GM12878 (cell line): ENCODE results near the gene SPRR2E. TPM values are rescaled to one million over a fixed set of nuclear protein-coding genes. Genes with fewer than 3 reads are reported as not detected.

Experiments
- ATAC-seq: fragments of 200-7000 bp; cut with Tn5 transposase; 3 replicates; pipeline ENCODE4 v1.9.1; 2020; ENCODE audit warnings: mild to moderate bottlenecking, moderate library complexity
- BruUV-seq: library from RNA; stranded (reverse); fragments of 400-500 nt; replicated peaks from 2 replicates; lab custom pipeline; 2021; lab: Mats Ljungman, UMichigan
- CTCF ChIA-PET: fragments of 300-600 bp; sonication (Branson Sonifier 250); formaldehyde crosslinking; extraction: SDS; loops from one replicate; lab custom pipeline; 2021; ENCODE audit warnings: inconsistent platforms; lab: Yijun Ruan, JAX
- POLR2A ChIA-PET: fragments of 350-600 bp; formaldehyde crosslinking; extraction: SDS; loops from one replicate; lab custom pipeline; 2021; ENCODE audit warnings: inconsistent platforms; lab: Charles Lee
- RAD21 ChIA-PET: fragments of 300-600 bp; sonication (Branson Sonifier 250); formaldehyde crosslinking; loops from one replicate; lab custom pipeline; 2023; ENCODE audit warnings: antibody characterized with exemption; ENCODE audit not compliant: unreplicated experiment; lab: Charles Lee
- SMC1A ChIA-PET: fragments of 300-600 bp; sonication (Branson Sonifier 250); formaldehyde crosslinking; loops from one replicate; lab custom pipeline; 2023; ENCODE audit not compliant: unreplicated experiment, uncharacterized antibody; lab: Charles Lee
- DNase-seq: peaks from one replicate; pipeline ENCODE4 v3.0.0-alpha.2; 2011; ENCODE audit warnings: low read depth, low spot score
- FAIRE-seq: peaks from 3 replicates; lab custom pipeline; 2011; peaks lifted over from hg19 to GRCh38; lab: Jason Lieb, UNC
- H2AFZ ChIP-seq: 2 replicates; pipeline ENCODE4 v1.6.0; 2011; ENCODE audit warnings: low read depth, low read length, control low read depth; ENCODE audit not compliant: control insufficient read depth
- H3K27ac ChIP-seq: 2 replicates; pipeline ENCODE4 v1.5.1; 2011; ENCODE audit warnings: control low read depth; ENCODE audit not compliant: control insufficient read depth, insufficient read depth
- H3K27me3 ChIP-seq, 2 experiments: replicated peaks in 1 of 2; 2 replicates each; pipeline versions ENCODE4 v1.6.0 to v1.6.1; 2011; ENCODE audit warnings: low read length in 1 of 2; ENCODE audit not compliant: control insufficient read depth in 2 of 2, insufficient read depth in 2 of 2
- H3K36me3 ChIP-seq, 2 experiments: 2 replicates each; pipeline ENCODE4 v1.5.1; 2011; ENCODE audit warnings: low read length in 1 of 2; ENCODE audit not compliant: control insufficient read depth in 2 of 2, insufficient read depth in 2 of 2
- H3K4me1 ChIP-seq: 2 replicates; pipeline ENCODE4 v1.6.1; 2011; ENCODE audit warnings: mild to moderate bottlenecking, low read length, moderate library complexity, mixed read lengths; ENCODE audit not compliant: control insufficient read depth, insufficient read depth
- H3K4me2 ChIP-seq: 2 replicates; pipeline ENCODE4 v1.6.0; 2011; ENCODE audit warnings: control low read depth; ENCODE audit not compliant: control insufficient read depth, insufficient read depth
- H3K4me3 ChIP-seq: fragments of 200-600 bp; sonication (generic); 2 replicates; pipeline ENCODE4 v1.5.1; 2016
- H3K79me2 ChIP-seq: 2 replicates; pipeline ENCODE4 v1.6.0; 2011; ENCODE audit warnings: low read length; ENCODE audit not compliant: control insufficient read depth, insufficient read depth
- H3K9ac ChIP-seq: 2 replicates; pipeline ENCODE4 v1.8.0; 2011; ENCODE audit warnings: low read length, control low read depth, mixed read lengths; ENCODE audit not compliant: control insufficient read depth, insufficient read depth
- H3K9me3 ChIP-seq: replicated peaks from 3 replicates; pipeline ENCODE4 v1.5.1; 2011; ENCODE audit warnings: mild to moderate bottlenecking, low read length; ENCODE audit not compliant: control insufficient read depth, insufficient read depth
- H4K20me1 ChIP-seq: 2 replicates; pipeline ENCODE4 v1.6.0; 2011; ENCODE audit not compliant: control insufficient read depth, insufficient read depth
- BRCA1 ChIP-seq: IDR thresholded peaks from 2 replicates; pipeline ENCODE4 v1.6.1; 2011; ENCODE audit warnings: low read depth, low read length, improper control_type of control experiment
- GATAD2B ChIP-seq: fragments of 450-650 bp; conservative IDR thresholded peaks from 2 replicates; pipeline ENCODE4 v1.6.1; 2017; ENCODE audit warnings: low read depth, mild to moderate bottlenecking, moderate library complexity
- HDGF ChIP-seq: fragments of 450-650 bp; IDR thresholded peaks from 2 replicates; pipeline ENCODE4 v1.6.1; 2016; ENCODE audit warnings: antibody characterized with exemption
- LARP7 ChIP-seq: fragments of 450-650 bp; IDR thresholded peaks from 2 replicates; pipeline ENCODE4 v1.6.1; 2017; ENCODE audit warnings: mild to moderate bottlenecking
- MYB ChIP-seq: fragments of 150-350 bp; IDR thresholded peaks from 2 replicates; pipeline ENCODE4 v1.6.1; 2014; ENCODE audit warnings: mild to moderate bottlenecking, low read depth, low read length, borderline replicate concordance
- NRF1 ChIP-seq: conservative IDR thresholded peaks from 2 replicates; pipeline ENCODE4 v1.6.1; 2011; ENCODE audit warnings: mild to moderate bottlenecking, low read depth, low read length, improper control_type of control experiment
- POU2F2 ChIP-seq: IDR thresholded peaks from 3 replicates; pipeline ENCODE4 v1.6.1; 2011; ENCODE audit warnings: low read depth, mild to moderate bottlenecking, low read length, borderline replicate concordance
- SPI1 ChIP-seq: IDR thresholded peaks from 2 replicates; pipeline ENCODE4 v1.6.1; 2011; ENCODE audit warnings: low read depth, mild to moderate bottlenecking, low read length, moderate library complexity, borderline replicate concordance; ENCODE audit not compliant: insufficient read depth
- STAT3 ChIP-seq: IDR thresholded peaks from 2 replicates; pipeline ENCODE4 v1.6.1; 2011; ENCODE audit warnings: low read depth, low read length, improper control_type of control experiment
- WGBS: methylation state at CpG from one replicate; pipeline ENCODE4 v1.1.6; 2016; ENCODE audit warnings: low lambda C conversion rate; ENCODE audit not compliant: insufficient replicate concordance, insufficient coverage; ENCODE audit errors: missing lambda C conversion rate; 5-methylcytosine and 5-hydroxymethylcytosine counted together
- in situ Hi-C: fragments of 300-500 bp; cut with MboI; formaldehyde crosslinking; loops from 9 replicates; pipeline ENCODE4 v1.14.3; 2018; ENCODE audit warnings: mixed read lengths
- intact Hi-C: fragments of 100-400 bp; cut with micrococcal nuclease; formaldehyde crosslinking; loops from one replicate; pipeline ENCODE4 v1.14.2; 2022; ENCODE audit not compliant: unreplicated experiment
- polyA plus RNA-seq, 11 experiments: library from polyadenylated mRNA; depleted of rRNA in 4 of 11; unstranded in 6 of 11; stranded (reverse) in 5 of 11; fragments of >200 nt; fragmentation: Nextera tagmentation in 4 of 11; fragmentation: Illumina TruSeq in 1 of 11; extraction: Ambion mirVana in 4 of 11; extraction: Trizol in 1 of 11; gene quantifications; 1 replicate in 1 of 11; 2 replicates in 10 of 11; pipeline versions ENCODE4 v1.2.1 to v1.2.3, GENCODE V29; 2011 to 2016; ENCODE audit warnings: inconsistent platforms in 2 of 11, missing spikeins in 2 of 11, low read depth in 1 of 11
- total RNA-seq, 4 experiments: library from RNA; depleted of rRNA in 3 of 4; stranded (reverse); fragments of >200 nt in 3 of 4; fragmentation: Illumina TruSeq in 1 of 4; extraction: Trizol in 1 of 4; gene quantifications; 2 replicates each; pipeline versions ENCODE4 v1.2.1 to v1.2.3, GENCODE V29; 2013 to 2021
- TF ChIP-seq, protein P1 (sequence below): fragments of 450-650 bp; IDR thresholded peaks from 2 replicates; pipeline ENCODE4 v1.6.1; 2014; ENCODE audit warnings: mild to moderate bottlenecking

Gene SPRR2E
- total and polyA plus RNA-seq, 10 of the 15 experiments (the other 5 are each of a cell fraction or from before 2014, with no cell fraction given): not detected

DNA sequence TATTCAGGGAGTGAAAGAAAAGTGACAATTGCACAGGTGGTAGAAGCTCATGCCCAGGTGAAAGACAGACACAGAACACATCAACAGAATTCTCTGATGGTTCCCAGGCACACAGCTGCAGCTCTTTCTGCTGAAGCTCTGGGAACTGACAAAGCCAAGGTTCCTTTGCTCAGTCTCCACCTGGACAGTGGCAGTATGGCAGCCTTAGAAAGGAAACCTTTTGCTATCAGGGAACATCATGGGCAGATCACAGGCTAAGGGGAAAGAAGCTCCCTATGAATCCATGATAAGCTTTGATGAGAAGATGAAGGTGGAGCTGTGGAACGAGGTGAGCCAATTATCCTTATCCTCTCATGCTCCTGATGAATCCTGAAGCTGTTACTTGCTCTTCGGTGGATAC, 24.1 kb downstream of the SPRR2E start:
- Histone ChIP-seq H3K36me3 (no peaks in the 10 kb centered on the region), H3K27me3 (no peaks in the 10 kb centered on the region), H2AFZ (no peak overlapping the region), H3K27ac (no peak overlapping the region), H3K4me3 (no peak overlapping the region), H3K9ac (no peak overlapping the region), H3K9me3 (no peaks in the 10 kb centered on the region), H3K4me1 (no peaks in the 10 kb centered on the region), H4K20me1 (no peaks in the 10 kb centered on the region), H3K4me2 (no peak overlapping the region), H3K79me2 (no peaks in the 10 kb centered on the region)
- WGBS: 3% methylated on average over 2 of the region's 2 CpGs
- in situ Hi-C loops: no loop called here
- ATAC-seq (no peak), DNase-seq (no peak), FAIRE-seq (no peak)
- ChIA-PET POLR2A (no interaction called here), CTCF (interaction anchor here (0.9 to 1.8 kb wide), 3 partner anchors 9 to 123 kb away, joined by 3 to 4 read pairs (median 3); no protein-coding TSS in a partner anchor), SMC1A (interaction anchor here (0.6 kb wide), 1 partner anchor 17 kb away, joined by 3 read pairs; no protein-coding TSS in a partner anchor), RAD21 (no interaction called here)
- intact Hi-C loops: no loop called here
- TF ChIP-seq STAT3: no peak
- no peak for TF ChIP-seq GATAD2B
- no peak for TF ChIP-seq LARP7
- no peak for TF ChIP-seq HDGF
- TF ChIP-seq NRF1: no peak
- BruUV-seq: no TSS peak

DNA sequence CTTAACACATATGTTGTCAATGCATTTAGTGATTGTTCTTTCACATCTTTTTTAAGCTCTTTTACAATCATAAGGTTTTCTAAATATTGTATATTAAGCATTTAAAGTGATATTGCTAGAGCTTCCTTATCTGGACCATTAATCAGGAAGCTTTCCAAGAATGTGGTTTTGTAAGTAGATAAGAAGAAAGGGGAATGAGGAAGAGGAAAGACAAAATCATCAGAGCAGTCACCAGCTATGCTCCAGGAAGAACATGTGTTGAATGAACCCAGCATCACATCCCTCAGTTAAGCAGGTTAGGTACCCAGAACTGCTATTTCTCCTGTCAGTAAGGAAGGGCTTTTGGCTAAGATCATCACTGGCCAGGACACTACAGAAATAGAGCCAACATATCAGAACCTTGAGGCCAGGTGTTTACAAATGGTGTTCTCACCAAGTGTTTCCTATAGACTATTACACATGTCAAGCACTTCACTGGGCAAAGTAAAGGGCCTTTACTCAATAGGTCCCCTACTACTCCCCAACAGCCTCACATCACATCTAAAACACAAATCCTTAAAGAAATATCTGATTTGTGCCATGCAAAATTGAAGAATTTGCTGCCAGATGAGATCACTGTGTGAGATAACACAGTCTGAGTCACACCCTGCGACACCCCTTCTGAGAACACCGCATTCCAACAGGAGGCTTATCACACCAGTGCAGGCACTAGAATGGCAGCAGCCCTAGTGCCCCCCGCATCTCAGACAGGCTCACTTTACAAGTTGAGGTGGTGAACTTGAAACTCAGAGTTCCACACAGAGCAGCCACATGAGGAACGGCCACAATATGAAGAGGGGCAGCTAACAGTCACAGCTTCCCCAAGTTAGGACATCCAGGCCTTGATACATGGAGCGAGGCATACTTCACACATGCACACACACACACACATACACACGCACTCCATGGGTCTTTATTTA, 35.2 kb downstream of the SPRR2E start:
- H3K9me3 ChIP-seq: no peaks in the 10 kb centered on the region
- FAIRE-seq: no peak
- CTCF ChIA-PET: interaction anchor here (0.9 to 1.3 kb wide), 3 partner anchors 8 to 134 kb away, joined by 3 read pairs; no protein-coding TSS in a partner anchor
- BruUV-seq: no TSS peak
- no peaks in the 10 kb centered on the region for H4K20me1 ChIP-seq
- no peak overlapping the region for H3K27ac ChIP-seq
- POLR2A ChIA-PET: no interaction called here
- no peaks in the 10 kb centered on the region for H3K27me3 ChIP-seq
- no peak overlapping the region for H3K4me3 ChIP-seq
- no peak overlapping the region for H2AFZ ChIP-seq
- no peaks in the 10 kb centered on the region; the same call in 1 of the 2 replicates for H3K4me1 ChIP-seq
- SMC1A ChIA-PET: interaction anchor here (0.8 kb wide), 1 partner anchor 9 kb away, joined by 4 read pairs; no protein-coding TSS in a partner anchor
- 23% methylated on average over 6 of the region's 6 CpGs for WGBS
- RAD21 ChIA-PET: interaction anchor here (0.7 kb wide), 1 partner anchor 96 kb away, joined by 4 read pairs; no protein-coding TSS in a partner anchor
- no peak overlapping the region for H3K4me2 ChIP-seq
- no peak overlapping the region for H3K9ac ChIP-seq
- no peaks in the 10 kb centered on the region for H3K36me3 ChIP-seq
- DNase-seq: no peak
- H3K79me2 ChIP-seq: no peaks in the 10 kb centered on the region
- TF ChIP-seq, protein P1, sequence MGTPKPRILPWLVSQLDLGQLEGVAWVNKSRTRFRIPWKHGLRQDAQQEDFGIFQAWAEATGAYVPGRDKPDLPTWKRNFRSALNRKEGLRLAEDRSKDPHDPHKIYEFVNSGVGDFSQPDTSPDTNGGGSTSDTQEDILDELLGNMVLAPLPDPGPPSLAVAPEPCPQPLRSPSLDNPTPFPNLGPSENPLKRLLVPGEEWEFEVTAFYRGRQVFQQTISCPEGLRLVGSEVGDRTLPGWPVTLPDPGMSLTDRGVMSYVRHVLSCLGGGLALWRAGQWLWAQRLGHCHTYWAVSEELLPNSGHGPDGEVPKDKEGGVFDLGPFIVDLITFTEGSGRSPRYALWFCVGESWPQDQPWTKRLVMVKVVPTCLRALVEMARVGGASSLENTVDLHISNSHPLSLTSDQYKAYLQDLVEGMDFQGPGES: no peak
- no peak for TF ChIP-seq POU2F2
- no peak for TF ChIP-seq BRCA1
- TF ChIP-seq MYB: no peak
- no peak for TF ChIP-seq SPI1
- intact Hi-C loops: no loop called here
- no peak for ATAC-seq
- in situ Hi-C loops: no loop called here
